ENCODE measurements around the gene TNNI2. TPM values are rescaled to one million over a fixed set of nuclear protein-coding genes. Genes with fewer than 3 reads are reported as not detected.

TNNI2 gene
- total RNA-seq (2021) (not detected in 2 replicates), Bru-seq, nascent RNA (not detected), BruChase-seq, experiment 1, labeled RNA remaining after a 2-hour chase (not detected), BruChase-seq, experiment 2, labeled RNA remaining after a 6-hour chase (not detected)
- long read RNA-seq = 0 reads

DNA sequence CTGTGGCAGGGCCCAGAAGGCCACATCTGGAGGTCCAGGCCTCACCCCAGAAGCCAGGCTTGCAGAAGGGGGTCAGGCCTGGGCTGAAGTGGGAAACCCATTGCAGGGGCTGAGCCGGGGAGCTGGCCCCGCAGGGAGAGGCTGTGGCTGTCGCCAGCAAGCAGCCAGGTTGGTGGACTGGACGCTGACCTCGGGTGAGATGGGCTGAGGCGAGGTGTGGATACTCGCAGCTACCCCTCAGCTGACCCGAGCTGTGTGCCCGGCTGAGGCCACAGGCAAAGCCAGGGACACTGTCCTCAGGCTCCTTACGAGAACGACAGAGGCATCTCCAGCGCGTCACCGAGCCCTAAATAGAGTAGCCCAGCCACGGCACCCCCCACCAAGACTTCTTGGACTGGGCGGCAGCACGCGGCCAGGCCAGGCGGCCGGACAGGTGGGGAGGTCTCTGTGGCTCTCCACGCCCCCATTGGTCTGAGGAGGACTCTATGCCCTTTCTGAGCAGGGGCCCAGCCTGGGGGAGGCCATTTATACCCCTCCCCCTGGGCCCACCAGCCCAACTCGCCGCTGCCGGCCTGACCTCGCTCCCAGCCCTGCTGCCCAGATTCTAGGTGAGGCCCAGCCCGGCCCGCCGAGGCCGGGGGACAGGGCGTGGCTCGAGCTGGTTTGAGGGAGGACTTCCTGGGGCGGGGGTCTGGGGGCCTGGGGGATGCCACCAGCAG is at the start of gene TNNI2:
Gene TNNI2 (plus strand): TSS at position 556 of the 719 bp plus-strand sequence. CDS start 716 bp downstream, outside the sequence.
- Histone ChIP-seq H3K4me1 (ENCODE audit: insufficient read depth, low read length, poor library complexity, severe bottlenecking) (no peaks in the 10 kb centered on the region), H3K27ac (ENCODE audit: low read depth, low read length, poor library complexity, severe bottlenecking) (no peak within 1 kb of the TSS), H3K4me3 (ENCODE audit: low read depth, low read length, poor library complexity, severe bottlenecking) (no peak within 1 kb of the TSS), H3K9me3 (ENCODE audit: low read depth, low read length, poor library complexity, severe bottlenecking) (no peaks in the 10 kb centered on the region), H3K36me3 (ENCODE audit: insufficient read depth, low read length, poor library complexity, severe bottlenecking) (no peaks in the 10 kb centered on the region), H3K27me3 (replicated peaks; ENCODE audit: insufficient read depth, low read depth, low read length, poor library complexity) (no peaks in the 10 kb centered on the region)
- TF ChIP-seq CTCF (conservative IDR thresholded peaks at IDR 0.05; ENCODE audit: low read depth, low read length) = no peak
- no peak for TF ChIP-seq EZH2 (IDR thresholded peaks at IDR 0.05; ENCODE audit: borderline replicate concordance, low read depth, low read length, poor library complexity, severe bottlenecking)
- no peak for DNase-seq (ENCODE audit: low spot score)
- ChIA-PET CTCF (interaction anchor here (0.6 kb wide), 1 partner anchor 10 kb away, joined by 5 read pairs; no protein-coding TSS in a partner anchor), POLR2A (ENCODE audit: low non-redundant PET) (no interaction called here)
- BruUV-seq (replicated peaks) = no TSS peak
- intact Hi-C loops (cut with micrococcal nuclease; ENCODE audit: unreplicated experiment) = no loop called here

- ChIA-PET POLR2A (ENCODE audit: low non-redundant PET) (no interaction called here), CTCF (no interaction called here)
- H3K4me1 ChIP-seq (ENCODE audit: insufficient read depth, low read length, poor library complexity, severe bottlenecking) = no peaks in the 10 kb centered on the region
- H3K27me3 ChIP-seq (replicated peaks; ENCODE audit: insufficient read depth, low read depth, low read length, poor library complexity) = peaks cover 11% of the 10 kb centered on the region
- TF ChIP-seq CTCF (conservative IDR thresholded peaks at IDR 0.05; ENCODE audit: low read depth, low read length) (no peak), EZH2 (IDR thresholded peaks at IDR 0.05; ENCODE audit: borderline replicate concordance, low read depth, low read length, poor library complexity, severe bottlenecking) (no peak)
- H3K9me3 ChIP-seq (ENCODE audit: low read depth, low read length, poor library complexity, severe bottlenecking) = no peaks in the 10 kb centered on the region
- H3K27ac ChIP-seq (ENCODE audit: low read depth, low read length, poor library complexity, severe bottlenecking) = no peak overlapping the region
- no peak overlapping the region for H3K4me3 ChIP-seq (ENCODE audit: low read depth, low read length, poor library complexity, severe bottlenecking)
- no TSS peak for BruUV-seq (replicated peaks)
- no peak for DNase-seq (ENCODE audit: low spot score)
- no peaks in the 10 kb centered on the region for H3K36me3 ChIP-seq (ENCODE audit: insufficient read depth, low read length, poor library complexity, severe bottlenecking)
- intact Hi-C loops (cut with micrococcal nuclease; ENCODE audit: unreplicated experiment) = no loop called here
Measured at GRCh38 chr11:1791912-1792311, 46.9 kb upstream of the TNNI2 start.

- no peak for TF ChIP-seq EZH2 (IDR thresholded peaks at IDR 0.05; ENCODE audit: borderline replicate concordance, low read depth, low read length, poor library complexity, severe bottlenecking)
- no peak for TF ChIP-seq CTCF (conservative IDR thresholded peaks at IDR 0.05; ENCODE audit: low read depth, low read length)
- Histone ChIP-seq H3K27ac (ENCODE audit: low read depth, low read length, poor library complexity, severe bottlenecking) (no peak overlapping the region), H3K4me1 (ENCODE audit: insufficient read depth, low read length, poor library complexity, severe bottlenecking) (no peaks in the 10 kb centered on the region), H3K36me3 (ENCODE audit: insufficient read depth, low read length, poor library complexity, severe bottlenecking) (no peaks in the 10 kb centered on the region), H3K4me3 (ENCODE audit: low read depth, low read length, poor library complexity, severe bottlenecking) (no peak overlapping the region), H3K9me3 (ENCODE audit: low read depth, low read length, poor library complexity, severe bottlenecking) (no peaks in the 10 kb centered on the region), H3K27me3 (replicated peaks; ENCODE audit: insufficient read depth, low read depth, low read length, poor library complexity) (peaks cover 11% of the 10 kb centered on the region)
- intact Hi-C loops (cut with micrococcal nuclease; ENCODE audit: unreplicated experiment) = no loop called here
- POLR2A ChIA-PET (ENCODE audit: low non-redundant PET) = no interaction called here
- CTCF ChIA-PET = no interaction called here
- no peak for DNase-seq (ENCODE audit: low spot score)
- no TSS peak for BruUV-seq (replicated peaks)
Measured at GRCh38 chr11:1792461-1792860, 46.3 kb upstream of the TNNI2 start.

Data from A673 (cell line).